NCI-H146 (cell line): Measurements from ENCODE around the gene NPHS1.
"Not testable (repeated sequence)": the region's sequence is repeated elsewhere in the genome, so short reads cannot be mapped to it uniquely, and the experiment has no call there.

Source experiments
- DNase-seq: peaks from one replicate; lab custom pipeline; 2025; lab: John Stamatoyannopoulos, UW

Gene NPHS1

GRCh38 chr19:35879068-35879467 is 26.8 kb upstream of the NPHS1 start:
- no peak for DNase-seq

- no peak for DNase-seq
Observed at GRCh38 chr19:35874392-35874930, 22.2 kb upstream of the NPHS1 start.

DNA sequence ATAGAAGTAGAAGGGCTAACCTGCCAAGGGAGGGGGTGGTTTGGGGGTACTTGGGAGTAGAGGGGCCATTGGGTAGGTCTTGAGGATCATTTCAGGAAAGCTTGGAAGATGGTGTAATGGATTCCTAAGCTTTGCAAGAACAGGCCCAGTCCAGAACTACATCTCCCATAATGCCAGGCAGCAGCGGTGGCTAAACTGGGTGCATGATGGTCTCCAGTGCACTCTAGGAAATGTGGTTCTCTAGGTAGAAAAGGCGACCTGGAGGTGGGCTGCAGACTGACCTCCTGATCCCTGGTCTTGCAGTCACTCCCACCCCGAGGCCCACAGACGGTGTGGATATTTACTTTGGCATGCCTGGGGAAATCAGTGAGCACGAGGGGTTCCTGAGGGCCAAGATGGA is 19.9 kb upstream of the NPHS1 start:
- no peak for DNase-seq

- DNase-seq = no peak
Observed at GRCh38 chr19:35871611-35872010, 19.3 kb upstream of the NPHS1 start.

DNA sequence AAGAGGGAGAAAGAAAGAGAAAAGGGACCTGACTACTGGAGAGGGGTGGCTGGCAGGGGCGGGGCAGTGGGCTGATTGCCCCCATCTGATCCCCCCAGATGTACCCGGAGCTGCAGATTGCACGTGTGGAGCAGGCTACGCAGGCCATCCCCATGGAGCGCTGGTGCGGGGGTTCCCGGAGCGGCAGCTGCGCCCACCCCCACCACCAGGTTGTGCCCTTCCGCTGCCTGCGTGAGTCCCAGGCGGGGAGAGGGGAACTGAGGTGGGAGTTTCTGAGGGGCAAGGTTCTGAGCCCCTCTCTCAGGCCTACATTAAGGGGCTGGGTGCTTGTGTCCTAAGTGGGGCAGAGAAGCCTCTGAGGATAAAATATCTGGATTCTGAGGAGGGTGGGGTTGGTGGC is 18.5 kb upstream of the NPHS1 start:
- no peak for DNase-seq

- DNase-seq = not testable (repeated sequence)
Observed at GRCh38 chr19:35870124-35870736, 17.9 kb upstream of the NPHS1 start.

DNA sequence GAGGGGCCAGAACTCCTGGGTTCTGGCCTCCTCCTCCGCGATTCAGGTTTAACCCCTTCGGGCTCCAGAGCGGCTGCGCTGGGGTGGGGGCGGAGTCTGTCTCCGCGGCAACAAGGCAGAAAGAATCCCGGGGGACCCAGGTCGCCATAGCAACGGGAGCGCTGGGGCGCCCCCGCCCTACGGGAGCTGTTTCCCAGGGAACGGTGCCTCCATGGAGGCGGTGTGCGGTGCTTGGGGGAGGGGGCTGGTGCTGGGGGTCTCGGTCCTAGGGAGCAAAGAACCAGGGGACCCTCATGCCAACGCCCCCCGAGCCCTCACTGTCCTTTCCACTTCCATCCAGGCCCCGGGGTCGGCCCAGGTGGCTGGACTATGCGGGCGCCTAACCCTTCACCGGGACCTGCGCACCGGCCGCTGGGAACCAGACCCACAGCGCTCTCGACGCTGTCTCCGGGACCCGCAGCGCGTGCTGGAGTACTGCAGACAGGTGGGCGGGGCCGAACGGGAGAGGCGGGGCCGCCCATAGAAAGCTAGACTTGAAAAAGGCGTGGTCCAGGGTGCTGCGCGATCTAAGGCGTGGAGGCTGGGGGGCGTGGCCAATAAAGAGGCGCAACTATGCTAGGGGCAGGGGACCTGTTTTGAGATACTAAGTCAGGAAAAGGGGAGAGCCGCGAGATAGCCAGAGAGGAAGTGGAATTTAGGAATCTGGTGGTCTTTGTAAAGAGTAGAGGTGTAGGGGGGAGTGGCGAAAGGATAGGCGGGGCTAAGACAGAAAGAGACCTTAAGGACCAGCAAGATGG is 17.2 kb upstream of the NPHS1 start:
- DNase-seq = peak; percentile 95

- DNase-seq = peak; percentile 52
Observed at GRCh38 chr19:35868823-35869326, 16.6 kb upstream of the NPHS1 start.

DNA sequence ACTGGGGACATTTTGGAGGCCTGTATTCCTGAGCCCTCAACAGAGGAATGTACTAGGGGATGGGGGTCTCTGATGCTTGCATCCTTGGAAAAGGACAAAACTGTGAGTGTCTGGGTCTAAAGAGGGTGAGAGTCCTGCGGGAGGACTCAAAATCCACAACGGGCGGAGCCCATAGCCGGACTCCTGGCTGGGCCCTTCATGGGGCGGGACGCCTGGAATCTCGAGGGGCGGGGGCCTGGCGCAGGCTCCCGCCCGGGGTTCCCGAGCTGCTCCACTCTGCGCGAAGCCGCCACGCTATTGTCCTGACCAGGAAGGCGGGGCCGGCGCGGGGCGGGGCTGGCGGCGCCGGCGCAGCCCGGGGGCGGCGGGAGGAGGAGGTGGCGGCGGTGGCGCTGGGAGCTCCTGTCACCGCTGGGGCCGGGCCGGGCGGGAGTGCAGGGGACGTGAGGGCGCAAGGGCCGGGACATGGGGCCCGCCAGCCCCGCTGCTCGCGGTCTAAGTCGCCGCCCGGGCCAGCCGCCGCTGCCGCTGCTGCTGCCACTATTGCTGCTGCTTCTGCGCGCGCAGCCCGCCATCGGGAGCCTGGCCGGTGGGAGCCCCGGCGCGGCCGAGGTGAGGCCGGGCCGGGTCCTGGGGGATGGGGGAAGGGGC is 16.0 kb upstream of the NPHS1 start, which contains the start of gene APLP1:
TSS of gene APLP1 (plus strand) at position 403 of the 651 bp plus-strand sequence. CDS start at position 466, 63 bp downstream.
- DNase-seq = peak; percentile 78

DNA sequence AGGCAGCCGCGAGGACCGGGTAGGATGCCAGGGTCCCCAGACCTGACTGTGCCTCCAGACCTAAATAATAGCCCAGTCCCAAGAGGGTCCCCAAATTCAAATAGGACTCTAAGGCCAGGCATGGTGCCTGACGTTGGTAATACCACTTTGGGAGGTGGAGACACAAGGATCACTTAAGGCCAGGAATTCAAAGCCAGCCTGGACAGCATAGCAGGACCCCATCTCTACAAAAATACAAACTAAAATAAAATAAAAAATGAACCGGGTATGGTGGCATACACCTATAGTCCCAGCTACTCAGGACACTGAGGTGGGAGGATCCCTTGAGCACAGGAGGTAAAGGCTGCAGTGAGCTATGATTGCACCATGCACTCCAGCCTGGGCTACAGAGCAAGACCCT is 10.7 kb upstream of the NPHS1 start:
- no peak for DNase-seq

- peak; percentile 8 for DNase-seq
Observed at GRCh38 chr19:35862528-35862927, 10.2 kb upstream of the NPHS1 start.

- no peak for DNase-seq
Observed at GRCh38 chr19:35861640-35862160, 9.4 kb upstream of the NPHS1 start.

- peak; percentile 33 for DNase-seq
Observed at GRCh38 chr19:35860818-35861639, 8.7 kb upstream of the NPHS1 start.

- DNase-seq = no peak
Observed at GRCh38 chr19:35860436-35860817, 8.1 kb upstream of the NPHS1 start.

DNA sequence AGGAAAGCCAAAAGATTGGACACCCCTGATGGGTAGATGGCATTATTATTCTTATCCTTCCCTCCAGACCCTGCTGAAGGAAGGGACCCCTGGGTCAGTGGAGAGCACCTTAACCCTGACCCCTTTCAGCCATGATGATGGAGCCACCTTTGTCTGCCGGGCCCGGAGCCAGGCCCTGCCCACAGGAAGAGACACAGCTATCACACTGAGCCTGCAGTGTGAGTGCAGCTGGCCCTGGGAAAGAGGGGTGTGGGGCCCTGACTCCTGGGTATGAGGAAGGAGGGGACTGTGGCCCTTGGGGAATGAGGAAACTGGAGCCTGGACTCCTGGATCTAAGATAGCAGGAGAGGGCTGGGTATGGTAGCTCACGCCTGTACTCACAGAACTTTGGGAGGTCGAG is 7.1 kb upstream of the NPHS1 start:
- no peak for DNase-seq

DNA sequence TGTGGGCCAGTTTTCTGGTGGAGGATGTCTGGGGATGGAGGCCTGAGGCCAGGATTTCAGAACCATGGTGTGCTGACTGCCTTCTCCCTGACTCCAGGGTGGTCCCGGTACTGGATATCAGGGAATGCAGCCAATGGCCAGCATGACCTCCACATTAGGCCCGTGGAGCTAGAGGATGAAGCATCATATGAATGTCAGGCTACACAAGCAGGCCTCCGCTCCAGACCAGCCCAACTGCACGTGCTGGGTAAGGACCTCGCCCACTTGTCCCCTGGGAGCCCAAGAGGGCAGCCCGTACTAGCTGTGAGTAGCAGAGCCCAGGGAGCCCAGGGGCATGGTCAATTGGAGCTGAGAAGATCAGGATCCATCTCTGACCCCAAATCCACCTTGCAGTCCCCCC is 6.0 kb upstream of the NPHS1 start:
- DNase-seq = no peak

DNA sequence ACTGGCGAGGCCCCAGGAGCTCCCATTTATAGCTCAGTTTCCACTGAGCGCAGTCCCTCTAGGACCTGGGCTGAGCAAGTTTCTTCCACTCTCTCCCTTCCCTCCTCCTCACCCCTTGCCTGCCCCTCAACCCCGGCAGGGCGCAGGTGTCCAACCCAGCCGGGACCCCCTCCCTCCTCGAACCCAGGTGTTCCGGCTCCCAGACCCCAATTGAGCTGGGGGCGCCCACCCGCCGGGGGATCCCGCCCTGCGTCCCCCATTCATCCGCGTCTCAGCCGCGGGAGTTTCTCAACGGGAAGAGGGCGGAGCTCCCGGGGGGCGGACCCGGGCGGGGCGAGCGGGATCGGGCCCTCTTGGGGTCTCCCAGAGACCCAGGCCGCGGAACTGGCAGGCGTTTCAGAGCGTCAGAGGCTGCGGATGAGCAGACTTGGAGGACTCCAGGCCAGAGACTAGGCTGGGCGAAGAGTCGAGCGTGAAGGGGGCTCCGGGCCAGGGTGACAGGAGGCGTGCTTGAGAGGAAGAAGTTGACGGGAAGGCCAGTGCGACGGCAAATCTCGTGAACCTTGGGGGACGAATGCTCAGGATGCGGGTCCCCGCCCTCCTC is 4.3 kb upstream of the NPHS1 start, which contains the start of gene KIRREL2:
TSS of gene KIRREL2 (plus strand) at position 366 of the 604 bp plus-strand sequence. CDS start at position 575, 209 bp downstream.
- no peak for DNase-seq

DNA sequence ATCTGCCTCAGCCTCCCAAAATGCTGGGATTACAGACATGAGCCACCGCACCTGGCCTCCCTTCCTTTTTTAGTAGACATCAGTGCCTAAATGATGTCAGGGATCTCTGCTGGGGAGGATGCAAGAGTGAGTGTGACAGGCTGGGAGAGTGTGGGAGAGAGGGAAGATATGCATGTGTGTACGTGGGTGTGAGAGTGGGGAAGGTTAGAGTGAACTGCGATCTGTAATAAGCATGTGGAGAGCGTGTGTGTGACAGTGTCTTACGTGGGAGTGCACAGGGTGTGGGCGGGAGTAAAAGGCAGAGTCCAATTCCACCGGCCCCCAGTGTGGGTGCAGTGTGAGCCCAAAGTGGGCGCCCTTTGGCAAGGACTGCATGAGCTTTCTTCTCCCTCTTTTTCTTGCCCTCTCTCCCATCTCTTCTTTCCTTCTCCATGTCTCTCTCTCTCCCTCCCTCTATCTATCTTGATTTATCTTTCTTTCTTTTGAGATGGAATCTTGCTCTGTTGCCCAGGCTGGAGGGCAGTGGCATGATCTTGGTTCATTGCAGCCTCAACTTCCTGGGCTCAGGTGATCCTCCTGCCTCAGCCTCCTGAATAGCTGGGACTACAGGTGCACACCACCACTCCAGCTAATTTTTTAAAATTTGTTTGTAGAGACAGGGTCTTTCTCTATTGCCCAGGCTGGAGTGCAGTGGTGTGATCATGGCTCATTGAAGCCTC is 893 bp upstream of the NPHS1 start:
- no peak for DNase-seq

DNA sequence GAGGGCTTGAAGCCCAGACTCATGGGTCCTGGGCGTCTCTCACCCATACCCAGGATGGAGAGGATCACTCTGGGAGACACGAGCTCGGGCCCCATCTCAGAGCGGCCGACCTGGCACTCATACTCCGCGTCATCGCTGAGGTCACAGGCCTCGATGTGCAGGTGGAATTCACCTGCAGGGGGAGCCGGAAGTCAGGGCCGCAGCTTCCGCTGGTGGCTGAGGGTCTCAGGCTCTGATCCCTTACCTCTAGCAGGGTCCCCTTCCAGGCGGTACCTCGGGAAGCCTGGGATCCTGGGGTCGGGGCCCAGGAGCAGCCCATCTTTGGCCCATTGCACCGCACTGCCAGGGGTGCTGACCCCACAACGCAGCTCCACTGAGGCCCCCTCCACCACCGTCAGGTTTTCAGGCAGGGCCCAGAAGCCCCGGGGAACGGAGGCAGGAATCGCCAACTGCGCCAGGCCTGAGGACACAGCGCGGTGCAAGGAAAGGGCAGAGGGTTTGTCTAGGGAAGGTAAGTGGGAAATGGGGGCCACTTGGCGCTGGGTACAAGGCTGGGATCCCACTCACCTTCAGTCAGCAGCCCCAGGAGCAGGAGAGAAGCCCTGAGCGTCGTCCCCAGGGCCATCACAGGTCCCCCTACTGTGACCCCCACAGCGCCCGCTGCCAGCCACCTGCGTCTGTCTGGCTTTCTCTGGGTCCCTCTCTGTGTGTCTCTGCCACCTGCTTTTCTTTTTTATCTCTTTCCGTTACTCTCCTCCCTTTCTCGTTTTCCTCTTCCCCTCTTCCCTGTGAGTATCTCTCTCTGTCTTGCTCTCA is 883 bp downstream of the NPHS1 start:
- DNase-seq = no peak
